Cardiac muscle cell (in vitro differentiated cells and primary cell): Measurements from ENCODE around the gene DUSP14. TPM values are rescaled to one million over a fixed set of nuclear protein-coding genes. Genes with fewer than 3 reads are reported as not detected.
"Not testable (repeated sequence)": the region's sequence is repeated elsewhere in the genome, so short reads cannot be mapped to it uniquely, and the experiment has no call there.

ENCODE experiments used
- DNase-seq, 2 donors: peaks; one replicate each; pipeline versions ENCODE4 v3.0.0 to v3.0.0-alpha.2; 2010 to 2017; ENCODE audit warnings: low read depth in 1 of 2, low spot score in 1 of 2
- H3K27ac ChIP-seq: fragments of 200-600 bp; sonication (generic); 2 replicates; pipeline ENCODE4 v1.5.1; 2016
- H3K27me3 ChIP-seq: fragments of 200-600 bp; sonication (generic); 2 replicates; pipeline ENCODE4 v1.6.0; 2016; ENCODE audit warnings: control low read depth
- H3K36me3 ChIP-seq: fragments of 200-600 bp; sonication (generic); 2 replicates; pipeline ENCODE4 v1.5.1; 2016; ENCODE audit warnings: control low read depth
- H3K4me1 ChIP-seq: fragments of 200-600 bp; sonication (generic); 2 replicates; pipeline ENCODE4 v1.8.1; 2017; ENCODE audit warnings: low read depth, mild to moderate bottlenecking, mixed run types
- H3K4me3 ChIP-seq: fragments of 200-600 bp; sonication (generic); 2 replicates; pipeline ENCODE4 v1.5.1; 2016; ENCODE audit warnings: mild to moderate bottlenecking
- H3K9me3 ChIP-seq: fragments of 200-600 bp; sonication (generic); 2 replicates; pipeline ENCODE4 v1.5.1; 2017; ENCODE audit warnings: low read depth, mild to moderate bottlenecking, control low read depth
- CTCF ChIP-seq: IDR thresholded peaks from 2 replicates; pipeline ENCODE4 v1.5.1; 2012; ENCODE audit warnings: low read depth, mild to moderate bottlenecking, low read length
- polyA plus RNA-seq: library from polyadenylated mRNA; unstranded; fragments of >200 nt; fragmentation: Nextera tagmentation; extraction: Ambion mirVana; gene quantifications from 2 replicates; pipeline ENCODE4 v1.2.1, GENCODE V29; 2016
- total RNA-seq: library from RNA; depleted of rRNA; stranded (reverse); fragments of >200 nt; gene quantifications from 2 replicates; pipeline ENCODE4 v1.2.3, GENCODE V29; 2016

Gene DUSP14
- total and polyA plus RNA-seq, 2 experiments from 2014 or later = 23.0 to 29.7 TPM

DNA sequence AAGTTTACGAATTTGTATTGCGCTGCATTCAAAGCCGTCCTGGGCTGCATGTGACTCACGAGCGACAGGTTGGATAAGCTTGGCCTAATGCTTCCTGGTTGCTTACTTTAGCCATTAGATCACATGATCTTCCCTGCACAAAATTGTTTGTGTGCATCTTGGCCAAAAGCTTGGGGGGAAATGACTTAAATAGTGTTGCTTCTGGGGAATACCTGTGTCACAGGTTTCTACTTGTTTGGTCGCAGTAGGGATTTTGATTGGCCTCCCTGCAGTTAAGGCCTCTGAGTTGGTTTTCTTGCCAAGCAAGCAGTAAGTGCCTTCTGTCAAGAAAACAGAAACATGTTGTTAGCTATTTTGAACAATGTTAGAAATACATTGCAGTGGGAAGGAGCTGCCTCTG, 39.6 kb upstream of the DUSP14 start:
- Histone ChIP-seq H3K27me3 (no peaks in the 10 kb centered on the region), H3K4me1 (peaks cover 7% of the 10 kb centered on the region), H3K27ac (peak overlapping the region; percentile 78), H3K4me3 (no peak overlapping the region), H3K9me3 (no peaks in the 10 kb centered on the region), H3K36me3 (peaks cover 4% of the 10 kb centered on the region)
- TF ChIP-seq CTCF = no peak
- DNase-seq = no peak

DNA sequence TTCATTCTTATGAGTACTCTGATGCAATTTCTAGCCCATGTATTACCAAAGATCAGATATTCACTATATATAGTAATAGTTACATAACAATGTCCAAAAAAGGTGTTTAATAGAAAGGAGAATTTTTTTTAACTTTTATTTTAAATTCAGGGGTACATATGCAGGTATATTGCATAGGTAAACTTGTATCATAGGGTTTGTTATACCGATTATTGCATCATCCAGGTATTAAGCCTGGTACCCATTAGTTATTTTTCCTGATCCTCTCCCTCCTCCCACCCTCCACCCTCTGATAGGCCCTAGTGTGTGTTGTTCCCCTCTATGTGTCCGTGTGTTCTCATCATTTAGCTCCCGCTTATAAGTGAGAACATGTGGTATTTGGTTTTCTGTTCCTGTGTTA, 31.9 kb upstream of the DUSP14 start:
- not testable (repeated sequence) for H3K4me1 ChIP-seq, H3K9me3 ChIP-seq, H3K27me3 ChIP-seq, DNase-seq, H3K4me3 ChIP-seq, H3K27ac ChIP-seq, H3K36me3 ChIP-seq

GRCh38 chr17:37458805-37459204, 30.9 kb upstream of the DUSP14 start:
- Histone ChIP-seq H3K36me3 (peaks cover 11% of the 10 kb centered on the region), H3K4me3 (no peak overlapping the region), H3K27ac (no peak overlapping the region), H3K4me1 (no peaks in the 10 kb centered on the region), H3K9me3 (no peaks in the 10 kb centered on the region), H3K27me3 (no peaks in the 10 kb centered on the region)
- TF ChIP-seq CTCF = no peak
- DNase-seq = peak in 1 of 2 donors; percentile 51

DNA sequence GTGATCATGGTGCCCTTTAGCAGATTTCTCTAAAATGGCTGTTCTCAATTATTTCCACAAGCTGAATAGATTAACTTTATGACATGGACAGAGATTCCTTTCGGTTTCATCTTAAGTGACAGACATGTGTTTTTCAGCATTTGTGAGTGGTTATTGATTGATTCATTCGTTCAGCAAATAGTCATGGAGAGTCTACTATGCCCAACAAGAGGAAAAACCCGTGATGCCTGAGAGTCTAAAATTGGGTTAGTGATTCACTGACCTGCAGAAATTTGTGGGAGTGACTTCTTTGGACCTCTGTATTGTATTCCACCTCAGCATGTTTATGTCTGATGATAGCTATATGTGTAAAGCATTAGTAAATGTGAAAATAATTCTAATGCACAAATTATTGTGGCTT, 28.0 kb upstream of the DUSP14 start:
- TF ChIP-seq CTCF = no peak
- H3K27me3 ChIP-seq = no peaks in the 10 kb centered on the region
- peaks cover 25% of the 10 kb centered on the region for H3K36me3 ChIP-seq
- H3K9me3 ChIP-seq = no peaks in the 10 kb centered on the region
- no peak overlapping the region for H3K27ac ChIP-seq
- H3K4me3 ChIP-seq = no peak overlapping the region
- no peak for DNase-seq
- no peaks in the 10 kb centered on the region for H3K4me1 ChIP-seq

DNA sequence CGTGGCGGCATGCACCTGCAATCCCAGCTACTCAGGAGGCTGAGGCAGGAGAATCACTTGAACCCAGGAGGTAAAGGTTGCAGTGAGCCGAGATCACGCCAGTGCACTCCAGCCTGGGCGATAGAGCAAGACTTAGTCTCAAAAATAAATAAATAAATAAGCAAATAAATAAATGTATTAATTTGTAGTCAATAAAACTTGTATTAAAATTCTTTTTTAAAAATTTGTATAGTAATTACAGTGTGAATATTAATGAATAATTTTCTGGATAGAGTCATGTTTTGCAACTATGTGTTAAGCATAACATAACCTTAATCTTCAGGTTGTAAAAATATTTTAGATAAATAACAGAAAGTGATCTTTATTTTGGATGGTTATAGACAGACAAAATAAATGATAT, 27.2 kb upstream of the DUSP14 start:
- no peak for TF ChIP-seq CTCF
- Histone ChIP-seq H3K9me3 (no peaks in the 10 kb centered on the region), H3K4me3 (no peak overlapping the region), H3K4me1 (no peaks in the 10 kb centered on the region), H3K27ac (no peak overlapping the region), H3K36me3 (peaks cover 31% of the 10 kb centered on the region), H3K27me3 (no peaks in the 10 kb centered on the region)
- no peak for DNase-seq

DNA sequence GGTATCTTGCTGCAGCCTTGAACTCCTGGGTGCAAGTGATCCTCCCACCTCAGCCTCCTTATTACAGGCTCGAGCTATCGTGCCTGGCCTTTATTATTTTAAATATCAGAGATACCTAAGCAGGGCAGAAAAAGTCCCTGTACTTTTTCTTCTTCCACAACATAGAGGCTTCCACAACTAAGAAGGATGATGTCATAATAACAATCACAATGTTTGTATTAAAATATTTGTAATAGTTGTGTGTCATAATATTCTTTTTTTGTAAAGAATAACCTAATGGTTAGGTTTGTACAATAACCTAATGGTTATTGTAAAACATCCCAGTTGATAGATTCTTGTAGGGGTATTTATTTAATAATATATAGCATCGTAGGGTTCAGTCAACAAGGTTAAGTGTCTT, 26.7 kb upstream of the DUSP14 start:
- no peak for DNase-seq
- H3K36me3 ChIP-seq = peaks cover 33% of the 10 kb centered on the region
- no peak overlapping the region for H3K4me3 ChIP-seq

More for the DNA sequence above, 26.7 kb upstream of the DUSP14 start:
- Histone ChIP-seq H3K4me1 (no peaks in the 10 kb centered on the region), H3K9me3 (no peaks in the 10 kb centered on the region), H3K27ac (no peak overlapping the region), H3K27me3 (no peaks in the 10 kb centered on the region)
- TF ChIP-seq CTCF = no peak
